B cell (primary cell): ENCODE data around the gene HMCN1.

ENCODE experiments used
- EZH2 ChIP-seq: IDR thresholded peaks from 2 replicates; pipeline ENCODE4 v1.6.1; 2012; ENCODE audit warnings: borderline replicate concordance, low read depth, mild to moderate bottlenecking, moderate library complexity, low read length; ENCODE audit not compliant: insufficient read depth, poor library complexity, severe bottlenecking
- TF ChIP-seq, protein P1 (sequence below): fragments of 200-600 bp; IDR thresholded peaks from one replicate; pipeline ENCODE4 v1.8.0; 2022; ENCODE audit warnings: antibody characterized with exemption, mild to moderate bottlenecking

DNA sequence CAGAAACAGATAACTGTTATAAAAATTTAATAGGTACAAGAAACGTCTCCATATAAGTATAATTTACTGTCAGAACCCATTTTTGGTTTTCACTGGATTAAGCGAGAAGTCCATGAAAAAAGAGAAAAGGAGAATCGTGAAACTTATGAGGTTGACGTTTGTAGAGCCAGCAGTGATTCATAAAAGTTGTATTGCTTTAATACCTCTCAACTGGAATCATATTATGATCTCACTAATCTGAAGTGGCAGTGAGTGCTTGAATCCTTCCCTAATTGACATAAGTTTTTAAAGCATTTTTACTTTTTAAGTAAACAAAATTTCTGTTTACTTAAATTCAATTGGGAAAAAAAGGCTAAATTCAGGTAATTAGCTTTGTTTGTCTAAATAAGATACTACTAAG is 325.6 kb downstream of the HMCN1 start:
- TF ChIP-seq, protein P1, sequence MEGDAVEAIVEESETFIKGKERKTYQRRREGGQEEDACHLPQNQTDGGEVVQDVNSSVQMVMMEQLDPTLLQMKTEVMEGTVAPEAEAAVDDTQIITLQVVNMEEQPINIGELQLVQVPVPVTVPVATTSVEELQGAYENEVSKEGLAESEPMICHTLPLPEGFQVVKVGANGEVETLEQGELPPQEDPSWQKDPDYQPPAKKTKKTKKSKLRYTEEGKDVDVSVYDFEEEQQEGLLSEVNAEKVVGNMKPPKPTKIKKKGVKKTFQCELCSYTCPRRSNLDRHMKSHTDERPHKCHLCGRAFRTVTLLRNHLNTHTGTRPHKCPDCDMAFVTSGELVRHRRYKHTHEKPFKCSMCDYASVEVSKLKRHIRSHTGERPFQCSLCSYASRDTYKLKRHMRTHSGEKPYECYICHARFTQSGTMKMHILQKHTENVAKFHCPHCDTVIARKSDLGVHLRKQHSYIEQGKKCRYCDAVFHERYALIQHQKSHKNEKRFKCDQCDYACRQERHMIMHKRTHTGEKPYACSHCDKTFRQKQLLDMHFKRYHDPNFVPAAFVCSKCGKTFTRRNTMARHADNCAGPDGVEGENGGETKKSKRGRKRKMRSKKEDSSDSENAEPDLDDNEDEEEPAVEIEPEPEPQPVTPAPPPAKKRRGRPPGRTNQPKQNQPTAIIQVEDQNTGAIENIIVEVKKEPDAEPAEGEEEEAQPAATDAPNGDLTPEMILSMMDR: no peak
- no peak for TF ChIP-seq EZH2
